ENCODE results near the gene MYOD1. TPM values are rescaled to one million over a fixed set of nuclear protein-coding genes. Genes with fewer than 3 reads are reported as not detected.

The MYOD1 gene
- total and polyA plus RNA-seq, 2 of the 4 experiments (the other 2 are of a cell fraction), result not detected

DNA sequence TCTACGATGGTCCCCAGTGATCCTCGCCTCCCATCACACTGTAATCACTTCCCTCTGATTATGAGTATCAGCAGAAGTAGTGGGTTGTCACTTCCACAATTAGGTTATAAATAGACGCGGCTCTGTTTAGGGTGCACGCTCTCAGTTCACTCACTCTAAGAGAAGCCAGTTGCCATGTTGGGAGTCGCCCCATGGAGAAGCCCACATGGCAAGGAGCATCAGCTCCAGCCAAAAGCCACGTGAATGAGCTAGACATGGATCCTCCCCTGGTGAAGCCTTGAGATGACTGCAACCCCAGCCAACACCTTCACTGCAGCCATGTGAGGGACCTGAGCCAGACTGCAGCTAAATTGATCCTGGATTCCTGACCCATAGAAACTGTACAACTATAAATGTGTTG lies 26.4 kb upstream of the MYOD1 start:
- no peaks in the 10 kb centered on the region for H3K36me3 ChIP-seq (ENCODE audit: control insufficient read depth, insufficient read depth, low read length)
- H2BK120ac ChIP-seq (ENCODE audit: low read depth, low read length), result no peak overlapping the region
- no peak overlapping the region for H4K5ac ChIP-seq (ENCODE audit: low read depth, low read length)
- dilution Hi-C loops (cut with HindIII; ENCODE audit: low sequenced_read_pairs, unreplicated experiment), result no loop called here
- H3K79me1 ChIP-seq (ENCODE audit: low read depth in 1 of 2, low read length in 2 of 2), result no peaks in the 10 kb centered on the region
- no peak overlapping the region for H3K18ac ChIP-seq (ENCODE audit: low read depth, low read length)
- H3K4ac ChIP-seq (ENCODE audit: low read depth, low read length), result no peak overlapping the region
- TF ChIP-seq, protein P1, sequence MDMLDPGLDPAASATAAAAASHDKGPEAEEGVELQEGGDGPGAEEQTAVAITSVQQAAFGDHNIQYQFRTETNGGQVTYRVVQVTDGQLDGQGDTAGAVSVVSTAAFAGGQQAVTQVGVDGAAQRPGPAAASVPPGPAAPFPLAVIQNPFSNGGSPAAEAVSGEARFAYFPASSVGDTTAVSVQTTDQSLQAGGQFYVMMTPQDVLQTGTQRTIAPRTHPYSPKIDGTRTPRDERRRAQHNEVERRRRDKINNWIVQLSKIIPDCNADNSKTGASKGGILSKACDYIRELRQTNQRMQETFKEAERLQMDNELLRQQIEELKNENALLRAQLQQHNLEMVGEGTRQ (IDR thresholded peaks at IDR 0.05; ENCODE audit: low read depth, low read length), result no peak
- DNase-seq (no peak), ATAC-seq (ENCODE audit: low read depth) (no peak)
- no peak overlapping the region for H3K4me2 ChIP-seq (ENCODE audit: low read depth, low read length)
- no peaks in the 10 kb centered on the region for H3K4me1 ChIP-seq (ENCODE audit: control insufficient read depth, insufficient read depth, low read length)
- H4K8ac ChIP-seq (ENCODE audit: low read depth in 2 of 2, low read length in 2 of 2), result no peak overlapping the region
- H3K14ac ChIP-seq (replicated peaks; ENCODE audit: low read depth, low read length), result no peak overlapping the region
- no peak overlapping the region for H3K56ac ChIP-seq (ENCODE audit: extremely low read depth, insufficient read depth, low read length)
- no peaks in the 10 kb centered on the region for H3K9me1 ChIP-seq (ENCODE audit: insufficient read depth, low read length)
- H3K27me3 ChIP-seq (ENCODE audit: control insufficient read depth, insufficient read depth, low read length), result peaks cover 43% of the 10 kb centered on the region
- no TSS peak for BruUV-seq (replicated peaks)
- H3K4me3 ChIP-seq (ENCODE audit: insufficient read depth, low read depth, low read length), result no peak overlapping the region
- no peak overlapping the region for H2BK5ac ChIP-seq (ENCODE audit: low read depth, low read length, poor library complexity, severe bottlenecking)
- H2AK9ac ChIP-seq (replicated peaks; ENCODE audit: low read depth, low read length, poor library complexity), result no peak overlapping the region
- no peaks in the 10 kb centered on the region for H4K20me1 ChIP-seq (ENCODE audit: insufficient read depth, low read length)
- H2BK15ac ChIP-seq (ENCODE audit: low read depth, low read length), result no peak overlapping the region
- POLR2A ChIA-PET (ENCODE audit: unreplicated experiment), result no interaction called here
- in situ Hi-C loops (cut with MboI; ENCODE audit: low sequenced_read_pairs), result no loop called here
- no peak overlapping the region for H3K27ac ChIP-seq (ENCODE audit: insufficient read depth, low read length)
- no peak overlapping the region for H2BK20ac ChIP-seq (ENCODE audit: low read depth, low read length)
- WGBS, 2 experiments (ENCODE audit: extremely low coverage in 2 of 2, insufficient read length in 1 of 2), result 100% methylated on average over 2 of the region's 7 CpGs; no CpG with 5 or more reads in 1 of the 2 experiments
- no peak overlapping the region for H2AK5ac ChIP-seq (ENCODE audit: low read depth, low read length)
- CTCF ChIA-PET, result interaction anchor here (1.5 kb wide), 1 partner anchor 95 kb away, joined by 3 read pairs; no protein-coding TSS in a partner anchor
- intact Hi-C loops (cut with micrococcal nuclease), result loop anchor here (10.0 kb wide), 1 partner anchor 1132 kb away; no protein-coding TSS in a partner anchor
- H3K9ac ChIP-seq (ENCODE audit: low read depth, low read length), result no peak overlapping the region
- no peak overlapping the region for H2AFZ ChIP-seq (replicated peaks; ENCODE audit: low read length, poor library complexity)
- no peaks in the 10 kb centered on the region for H3K9me3 ChIP-seq (ENCODE audit: control insufficient read depth, insufficient read depth, low read length)
- H3K23ac ChIP-seq (ENCODE audit: low read depth, low read length), result no peak overlapping the region
- no peak overlapping the region for H4K91ac ChIP-seq (ENCODE audit: insufficient read depth, low read depth, low read length)
